GM23338 (cell line): Measurements from ENCODE around the gene VEGFB.

Source experiments
- CREB1 ChIP-seq: fragments of 250-450 bp; sonication (Bioruptor Pico); IDR thresholded peaks from 2 replicates; pipeline ENCODE4 v1.5.0; 2020; ENCODE audit warnings: low read depth, mild to moderate bottlenecking, moderate library complexity
- EZH2 ChIP-seq: fragments of 200-600 bp; sonication (generic); IDR thresholded peaks from one replicate; pipeline ENCODE4 v1.8.0; 2017; ENCODE audit warnings: antibody characterized with exemption, mild to moderate bottlenecking, low read depth; ENCODE audit not compliant: unreplicated experiment
- EZH2phosphoT487 ChIP-seq: fragments of 200-600 bp; sonication (generic); IDR thresholded peaks from one replicate; pipeline ENCODE4 v1.8.1; 2018; ENCODE audit warnings: antibody characterized with exemption; ENCODE audit not compliant: unreplicated experiment
- JUNB ChIP-seq: IDR thresholded peaks from one replicate; pipeline ENCODE4 v1.6.1; 2016; ENCODE audit warnings: antibody characterized with exemption; ENCODE audit not compliant: unreplicated experiment
- POLR2AphosphoS5 ChIP-seq: IDR thresholded peaks from 2 replicates; pipeline ENCODE4 v1.6.1; 2016; ENCODE audit warnings: antibody characterized with exemption, low read depth
- TF ChIP-seq, protein P1 (sequence below), 2 experiments: fragments of 200-600 bp in 1 of 2; sonication (generic) in 1 of 2; conservative IDR thresholded peaks; 2 replicates each; pipeline versions ENCODE4 v1.5.1 to v1.6.1; 2016 to 2017; ENCODE audit warnings: antibody characterized with exemption in 2 of 2, low read depth in 2 of 2, mild to moderate bottlenecking in 2 of 2, moderate library complexity in 1 of 2
- TF ChIP-seq, protein P2 (sequence below): IDR thresholded peaks from one replicate; pipeline ENCODE4 v1.6.1; 2018; ENCODE audit warnings: antibody characterized with exemption; ENCODE audit not compliant: unreplicated experiment
- TF ChIP-seq, protein P3 (sequence below): fragments of 250-450 bp; sonication (Bioruptor Pico); IDR thresholded peaks from 2 replicates; pipeline ENCODE4 v1.5.0; 2020; ENCODE audit warnings: mild to moderate bottlenecking, moderate library complexity

DNA sequence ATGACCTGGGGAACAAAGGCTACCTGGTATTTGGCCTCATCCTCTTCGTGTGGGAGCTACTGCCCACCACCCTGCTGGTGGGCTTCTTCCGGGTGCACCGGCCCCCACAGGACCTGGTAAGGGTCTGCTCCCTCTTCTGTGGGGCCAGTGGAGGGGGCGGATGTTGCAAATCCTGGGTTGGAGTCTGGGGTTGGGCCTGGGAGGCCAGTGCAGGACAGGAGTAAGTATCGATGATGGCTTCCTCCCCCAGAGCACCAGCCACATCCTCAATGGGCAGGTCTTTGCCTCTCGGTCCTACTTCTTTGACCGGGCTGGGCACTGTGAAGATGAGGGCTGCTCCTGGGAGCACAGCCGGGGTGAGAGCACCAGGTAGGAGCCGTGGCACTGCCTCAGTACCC is 54.0 kb downstream of the VEGFB start:
- TF ChIP-seq POLR2AphosphoS5, result no peak
- TF ChIP-seq JUNB, result no peak
- TF ChIP-seq EZH2, result no peak
- TF ChIP-seq, protein P1, sequence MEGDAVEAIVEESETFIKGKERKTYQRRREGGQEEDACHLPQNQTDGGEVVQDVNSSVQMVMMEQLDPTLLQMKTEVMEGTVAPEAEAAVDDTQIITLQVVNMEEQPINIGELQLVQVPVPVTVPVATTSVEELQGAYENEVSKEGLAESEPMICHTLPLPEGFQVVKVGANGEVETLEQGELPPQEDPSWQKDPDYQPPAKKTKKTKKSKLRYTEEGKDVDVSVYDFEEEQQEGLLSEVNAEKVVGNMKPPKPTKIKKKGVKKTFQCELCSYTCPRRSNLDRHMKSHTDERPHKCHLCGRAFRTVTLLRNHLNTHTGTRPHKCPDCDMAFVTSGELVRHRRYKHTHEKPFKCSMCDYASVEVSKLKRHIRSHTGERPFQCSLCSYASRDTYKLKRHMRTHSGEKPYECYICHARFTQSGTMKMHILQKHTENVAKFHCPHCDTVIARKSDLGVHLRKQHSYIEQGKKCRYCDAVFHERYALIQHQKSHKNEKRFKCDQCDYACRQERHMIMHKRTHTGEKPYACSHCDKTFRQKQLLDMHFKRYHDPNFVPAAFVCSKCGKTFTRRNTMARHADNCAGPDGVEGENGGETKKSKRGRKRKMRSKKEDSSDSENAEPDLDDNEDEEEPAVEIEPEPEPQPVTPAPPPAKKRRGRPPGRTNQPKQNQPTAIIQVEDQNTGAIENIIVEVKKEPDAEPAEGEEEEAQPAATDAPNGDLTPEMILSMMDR (conservative IDR thresholded peaks at IDR 0.05; ENCODE audit: low read depth in 2 of 2), result no peak
- no peak for TF ChIP-seq CREB1
- TF ChIP-seq, protein P2, sequence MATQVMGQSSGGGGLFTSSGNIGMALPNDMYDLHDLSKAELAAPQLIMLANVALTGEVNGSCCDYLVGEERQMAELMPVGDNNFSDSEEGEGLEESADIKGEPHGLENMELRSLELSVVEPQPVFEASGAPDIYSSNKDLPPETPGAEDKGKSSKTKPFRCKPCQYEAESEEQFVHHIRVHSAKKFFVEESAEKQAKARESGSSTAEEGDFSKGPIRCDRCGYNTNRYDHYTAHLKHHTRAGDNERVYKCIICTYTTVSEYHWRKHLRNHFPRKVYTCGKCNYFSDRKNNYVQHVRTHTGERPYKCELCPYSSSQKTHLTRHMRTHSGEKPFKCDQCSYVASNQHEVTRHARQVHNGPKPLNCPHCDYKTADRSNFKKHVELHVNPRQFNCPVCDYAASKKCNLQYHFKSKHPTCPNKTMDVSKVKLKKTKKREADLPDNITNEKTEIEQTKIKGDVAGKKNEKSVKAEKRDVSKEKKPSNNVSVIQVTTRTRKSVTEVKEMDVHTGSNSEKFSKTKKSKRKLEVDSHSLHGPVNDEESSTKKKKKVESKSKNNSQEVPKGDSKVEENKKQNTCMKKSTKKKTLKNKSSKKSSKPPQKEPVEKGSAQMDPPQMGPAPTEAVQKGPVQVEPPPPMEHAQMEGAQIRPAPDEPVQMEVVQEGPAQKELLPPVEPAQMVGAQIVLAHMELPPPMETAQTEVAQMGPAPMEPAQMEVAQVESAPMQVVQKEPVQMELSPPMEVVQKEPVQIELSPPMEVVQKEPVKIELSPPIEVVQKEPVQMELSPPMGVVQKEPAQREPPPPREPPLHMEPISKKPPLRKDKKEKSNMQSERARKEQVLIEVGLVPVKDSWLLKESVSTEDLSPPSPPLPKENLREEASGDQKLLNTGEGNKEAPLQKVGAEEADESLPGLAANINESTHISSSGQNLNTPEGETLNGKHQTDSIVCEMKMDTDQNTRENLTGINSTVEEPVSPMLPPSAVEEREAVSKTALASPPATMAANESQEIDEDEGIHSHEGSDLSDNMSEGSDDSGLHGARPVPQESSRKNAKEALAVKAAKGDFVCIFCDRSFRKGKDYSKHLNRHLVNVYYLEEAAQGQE, result no peak
- TF ChIP-seq, protein P3, sequence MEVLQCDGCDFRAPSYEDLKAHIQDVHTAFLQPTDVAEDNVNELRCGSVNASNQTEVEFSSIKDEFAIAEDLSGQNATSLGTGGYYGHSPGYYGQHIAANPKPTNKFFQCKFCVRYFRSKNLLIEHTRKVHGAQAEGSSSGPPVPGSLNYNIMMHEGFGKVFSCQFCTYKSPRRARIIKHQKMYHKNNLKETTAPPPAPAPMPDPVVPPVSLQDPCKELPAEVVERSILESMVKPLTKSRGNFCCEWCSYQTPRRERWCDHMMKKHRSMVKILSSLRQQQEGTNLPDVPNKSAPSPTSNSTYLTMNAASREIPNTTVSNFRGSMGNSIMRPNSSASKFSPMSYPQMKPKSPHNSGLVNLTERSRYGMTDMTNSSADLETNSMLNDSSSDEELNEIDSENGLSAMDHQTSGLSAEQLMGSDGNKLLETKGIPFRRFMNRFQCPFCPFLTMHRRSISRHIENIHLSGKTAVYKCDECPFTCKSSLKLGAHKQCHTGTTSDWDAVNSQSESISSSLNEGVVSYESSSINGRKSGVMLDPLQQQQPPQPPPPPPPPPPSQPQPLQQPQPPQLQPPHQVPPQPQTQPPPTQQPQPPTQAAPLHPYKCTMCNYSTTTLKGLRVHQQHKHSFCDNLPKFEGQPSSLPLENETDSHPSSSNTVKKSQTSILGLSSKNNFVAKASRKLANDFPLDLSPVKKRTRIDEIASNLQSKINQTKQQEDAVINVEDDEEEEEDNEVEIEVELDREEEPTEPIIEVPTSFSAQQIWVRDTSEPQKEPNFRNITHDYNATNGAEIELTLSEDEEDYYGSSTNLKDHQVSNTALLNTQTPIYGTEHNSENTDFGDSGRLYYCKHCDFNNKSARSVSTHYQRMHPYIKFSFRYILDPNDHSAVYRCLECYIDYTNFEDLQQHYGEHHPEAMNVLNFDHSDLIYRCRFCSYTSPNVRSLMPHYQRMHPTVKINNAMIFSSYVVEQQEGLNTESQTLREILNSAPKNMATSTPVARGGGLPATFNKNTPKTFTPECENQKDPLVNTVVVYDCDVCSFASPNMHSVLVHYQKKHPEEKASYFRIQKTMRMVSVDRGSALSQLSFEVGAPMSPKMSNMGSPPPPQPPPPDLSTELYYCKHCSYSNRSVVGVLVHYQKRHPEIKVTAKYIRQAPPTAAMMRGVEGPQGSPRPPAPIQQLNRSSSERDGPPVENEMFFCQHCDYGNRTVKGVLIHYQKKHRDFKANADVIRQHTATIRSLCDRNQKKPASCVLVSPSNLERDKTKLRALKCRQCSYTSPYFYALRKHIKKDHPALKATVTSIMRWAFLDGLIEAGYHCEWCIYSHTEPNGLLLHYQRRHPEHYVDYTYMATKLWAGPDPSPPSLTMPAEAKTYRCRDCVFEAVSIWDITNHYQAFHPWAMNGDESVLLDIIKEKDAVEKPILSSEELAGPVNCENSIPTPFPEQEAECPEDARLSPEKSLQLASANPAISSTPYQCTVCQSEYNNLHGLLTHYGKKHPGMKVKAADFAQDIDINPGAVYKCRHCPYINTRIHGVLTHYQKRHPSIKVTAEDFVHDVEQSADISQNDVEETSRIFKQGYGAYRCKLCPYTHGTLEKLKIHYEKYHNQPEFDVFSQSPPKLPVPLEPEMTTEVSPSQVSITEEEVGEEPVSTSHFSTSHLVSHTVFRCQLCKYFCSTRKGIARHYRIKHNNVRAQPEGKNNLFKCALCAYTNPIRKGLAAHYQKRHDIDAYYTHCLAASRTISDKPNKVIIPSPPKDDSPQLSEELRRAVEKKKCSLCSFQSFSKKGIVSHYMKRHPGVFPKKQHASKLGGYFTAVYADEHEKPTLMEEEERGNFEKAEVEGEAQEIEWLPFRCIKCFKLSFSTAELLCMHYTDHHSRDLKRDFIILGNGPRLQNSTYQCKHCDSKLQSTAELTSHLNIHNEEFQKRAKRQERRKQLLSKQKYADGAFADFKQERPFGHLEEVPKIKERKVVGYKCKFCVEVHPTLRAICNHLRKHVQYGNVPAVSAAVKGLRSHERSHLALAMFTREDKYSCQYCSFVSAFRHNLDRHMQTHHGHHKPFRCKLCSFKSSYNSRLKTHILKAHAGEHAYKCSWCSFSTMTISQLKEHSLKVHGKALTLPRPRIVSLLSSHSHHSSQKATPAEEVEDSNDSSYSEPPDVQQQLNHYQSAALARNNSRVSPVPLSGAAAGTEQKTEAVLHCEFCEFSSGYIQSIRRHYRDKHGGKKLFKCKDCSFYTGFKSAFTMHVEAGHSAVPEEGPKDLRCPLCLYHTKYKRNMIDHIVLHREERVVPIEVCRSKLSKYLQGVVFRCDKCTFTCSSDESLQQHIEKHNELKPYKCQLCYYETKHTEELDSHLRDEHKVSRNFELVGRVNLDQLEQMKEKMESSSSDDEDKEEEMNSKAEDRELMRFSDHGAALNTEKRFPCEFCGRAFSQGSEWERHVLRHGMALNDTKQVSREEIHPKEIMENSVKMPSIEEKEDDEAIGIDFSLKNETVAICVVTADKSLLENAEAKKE, result no peak
- TF ChIP-seq EZH2phosphoT487, result no peak
